Panc1 (cell line): ENCODE results near the gene FOXK2.

Experiments
- POLR2AphosphoS5 ChIP-seq: IDR thresholded peaks from 2 replicates; pipeline ENCODE4 v1.6.1; 2012; ENCODE audit warnings: mild to moderate bottlenecking, low read depth, low read length, moderate library complexity
- TCF7L2 ChIP-seq: IDR thresholded peaks from 2 replicates; pipeline ENCODE4 v1.6.1; 2011; ENCODE audit warnings: mild to moderate bottlenecking, low read depth, low read length, inconsistent platforms
- TF ChIP-seq, protein P1 (sequence below), 2 experiments: IDR thresholded peaks; 2 replicates each; pipeline ENCODE4 v1.6.1; 2011 to 2012; ENCODE audit warnings: low read depth in 2 of 2, control low read depth in 1 of 2, low read length in 1 of 2, mild to moderate bottlenecking in 1 of 2, moderate library complexity in 1 of 2; ENCODE audit not compliant: insufficient read depth in 1 of 2
- TF ChIP-seq, protein P2 (sequence below): fragments of 450-650 bp; IDR thresholded peaks from 2 replicates; pipeline ENCODE4 v1.5.1; 2017; ENCODE audit warnings: mild to moderate bottlenecking

DNA sequence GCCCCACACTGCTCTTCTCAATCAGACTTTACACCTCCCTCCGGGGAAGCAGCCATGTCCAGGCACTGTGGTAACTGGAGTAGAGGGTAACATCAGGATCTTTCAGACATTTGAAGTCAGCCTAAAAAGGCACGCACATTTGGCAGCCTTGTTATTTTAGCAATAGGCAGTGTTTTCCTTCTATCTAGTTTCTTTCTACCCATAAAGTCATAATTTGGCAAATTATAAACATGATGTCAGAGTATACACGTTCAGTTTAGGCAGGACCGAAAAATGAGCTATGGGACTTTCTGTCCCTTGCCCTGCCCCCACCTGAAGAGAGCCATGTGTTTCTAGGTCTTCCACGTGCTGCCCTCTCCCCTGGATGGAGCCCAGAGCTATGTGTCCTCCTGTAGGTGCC is 39.9 kb upstream of the FOXK2 start:
- TF ChIP-seq, protein P1, sequence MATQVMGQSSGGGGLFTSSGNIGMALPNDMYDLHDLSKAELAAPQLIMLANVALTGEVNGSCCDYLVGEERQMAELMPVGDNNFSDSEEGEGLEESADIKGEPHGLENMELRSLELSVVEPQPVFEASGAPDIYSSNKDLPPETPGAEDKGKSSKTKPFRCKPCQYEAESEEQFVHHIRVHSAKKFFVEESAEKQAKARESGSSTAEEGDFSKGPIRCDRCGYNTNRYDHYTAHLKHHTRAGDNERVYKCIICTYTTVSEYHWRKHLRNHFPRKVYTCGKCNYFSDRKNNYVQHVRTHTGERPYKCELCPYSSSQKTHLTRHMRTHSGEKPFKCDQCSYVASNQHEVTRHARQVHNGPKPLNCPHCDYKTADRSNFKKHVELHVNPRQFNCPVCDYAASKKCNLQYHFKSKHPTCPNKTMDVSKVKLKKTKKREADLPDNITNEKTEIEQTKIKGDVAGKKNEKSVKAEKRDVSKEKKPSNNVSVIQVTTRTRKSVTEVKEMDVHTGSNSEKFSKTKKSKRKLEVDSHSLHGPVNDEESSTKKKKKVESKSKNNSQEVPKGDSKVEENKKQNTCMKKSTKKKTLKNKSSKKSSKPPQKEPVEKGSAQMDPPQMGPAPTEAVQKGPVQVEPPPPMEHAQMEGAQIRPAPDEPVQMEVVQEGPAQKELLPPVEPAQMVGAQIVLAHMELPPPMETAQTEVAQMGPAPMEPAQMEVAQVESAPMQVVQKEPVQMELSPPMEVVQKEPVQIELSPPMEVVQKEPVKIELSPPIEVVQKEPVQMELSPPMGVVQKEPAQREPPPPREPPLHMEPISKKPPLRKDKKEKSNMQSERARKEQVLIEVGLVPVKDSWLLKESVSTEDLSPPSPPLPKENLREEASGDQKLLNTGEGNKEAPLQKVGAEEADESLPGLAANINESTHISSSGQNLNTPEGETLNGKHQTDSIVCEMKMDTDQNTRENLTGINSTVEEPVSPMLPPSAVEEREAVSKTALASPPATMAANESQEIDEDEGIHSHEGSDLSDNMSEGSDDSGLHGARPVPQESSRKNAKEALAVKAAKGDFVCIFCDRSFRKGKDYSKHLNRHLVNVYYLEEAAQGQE (IDR thresholded peaks at IDR 0.05; ENCODE audit: insufficient read depth in 1 of 2, low read depth in 2 of 2, low read length in 1 of 2): no peak
- TF ChIP-seq, protein P2, sequence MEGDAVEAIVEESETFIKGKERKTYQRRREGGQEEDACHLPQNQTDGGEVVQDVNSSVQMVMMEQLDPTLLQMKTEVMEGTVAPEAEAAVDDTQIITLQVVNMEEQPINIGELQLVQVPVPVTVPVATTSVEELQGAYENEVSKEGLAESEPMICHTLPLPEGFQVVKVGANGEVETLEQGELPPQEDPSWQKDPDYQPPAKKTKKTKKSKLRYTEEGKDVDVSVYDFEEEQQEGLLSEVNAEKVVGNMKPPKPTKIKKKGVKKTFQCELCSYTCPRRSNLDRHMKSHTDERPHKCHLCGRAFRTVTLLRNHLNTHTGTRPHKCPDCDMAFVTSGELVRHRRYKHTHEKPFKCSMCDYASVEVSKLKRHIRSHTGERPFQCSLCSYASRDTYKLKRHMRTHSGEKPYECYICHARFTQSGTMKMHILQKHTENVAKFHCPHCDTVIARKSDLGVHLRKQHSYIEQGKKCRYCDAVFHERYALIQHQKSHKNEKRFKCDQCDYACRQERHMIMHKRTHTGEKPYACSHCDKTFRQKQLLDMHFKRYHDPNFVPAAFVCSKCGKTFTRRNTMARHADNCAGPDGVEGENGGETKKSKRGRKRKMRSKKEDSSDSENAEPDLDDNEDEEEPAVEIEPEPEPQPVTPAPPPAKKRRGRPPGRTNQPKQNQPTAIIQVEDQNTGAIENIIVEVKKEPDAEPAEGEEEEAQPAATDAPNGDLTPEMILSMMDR: no peak
- TF ChIP-seq TCF7L2 (no peak), POLR2AphosphoS5 (no peak)
